Retina (tissue), 1 donor: ENCODE results near the gene PRDM16.

Source experiments
- DNase-seq: peaks from one replicate; pipeline ENCODE4 v3.0.0-alpha.2; 2016

PRDM16 gene

DNA sequence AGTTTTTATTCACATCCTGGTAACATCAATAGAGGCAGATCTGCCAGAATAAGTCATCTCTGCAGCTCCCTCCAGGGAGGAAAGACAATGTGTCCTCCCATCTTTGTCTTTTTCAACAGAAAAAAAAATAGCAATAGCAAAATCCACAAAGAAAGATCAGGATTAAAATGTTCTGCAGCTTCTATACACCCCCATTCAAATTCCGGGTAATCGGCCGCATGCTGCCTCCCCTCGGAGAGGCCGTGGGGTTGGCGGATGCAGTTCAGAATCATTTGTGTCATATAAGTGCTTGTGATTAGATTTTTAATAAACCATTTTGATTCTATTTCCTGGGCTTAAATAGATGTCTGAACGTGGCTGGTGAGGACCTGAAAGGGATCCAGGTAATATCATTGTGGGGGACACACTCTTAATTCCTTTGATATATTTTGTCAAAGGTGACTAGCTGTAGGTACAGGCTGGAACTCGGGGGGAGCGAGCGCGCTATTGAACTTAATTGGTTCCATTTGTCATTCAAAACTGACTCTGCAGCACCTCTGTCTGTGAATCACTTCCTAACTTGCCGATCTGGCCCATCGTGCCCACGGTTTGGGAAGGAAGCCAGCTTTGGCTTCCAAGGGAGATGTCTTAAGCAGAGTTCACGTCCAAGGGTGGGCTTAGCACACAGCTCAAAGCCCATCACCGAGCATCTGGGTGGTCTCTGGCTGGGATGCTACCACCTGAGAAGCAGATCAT, 299.9 kb downstream of the PRDM16 start:
- no peak for DNase-seq

DNA sequence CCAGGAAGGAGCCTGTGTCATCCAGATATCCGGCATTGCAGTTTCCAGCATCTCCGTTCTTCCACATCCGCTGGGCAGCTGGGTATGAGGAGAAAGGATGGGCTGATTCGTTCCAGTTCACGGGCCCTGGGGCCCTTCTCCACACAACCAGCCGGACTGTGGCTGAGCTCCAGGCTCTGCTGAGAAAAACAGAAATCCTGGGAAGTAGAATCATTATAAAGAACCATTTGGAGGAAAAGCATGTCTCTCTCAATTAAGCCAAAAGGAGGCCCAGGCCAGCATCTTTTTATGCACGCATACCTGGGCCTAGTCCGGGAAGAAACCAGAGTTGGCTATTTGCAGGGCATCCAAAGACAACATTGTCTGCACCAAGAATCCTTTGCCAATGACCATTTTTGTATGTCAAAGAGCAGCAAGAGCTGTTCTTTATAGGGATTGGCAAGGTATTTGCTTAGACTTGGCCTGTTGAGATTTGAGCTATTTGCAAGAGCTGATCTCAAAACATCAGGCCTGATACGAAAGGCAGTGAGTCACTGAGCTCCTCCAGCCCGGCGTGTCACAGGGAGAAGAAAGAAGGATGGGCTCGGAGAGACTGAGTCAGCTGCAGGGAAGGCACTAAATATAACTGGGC, 300.6 kb downstream of the PRDM16 start:
- DNase-seq = no peak

DNA sequence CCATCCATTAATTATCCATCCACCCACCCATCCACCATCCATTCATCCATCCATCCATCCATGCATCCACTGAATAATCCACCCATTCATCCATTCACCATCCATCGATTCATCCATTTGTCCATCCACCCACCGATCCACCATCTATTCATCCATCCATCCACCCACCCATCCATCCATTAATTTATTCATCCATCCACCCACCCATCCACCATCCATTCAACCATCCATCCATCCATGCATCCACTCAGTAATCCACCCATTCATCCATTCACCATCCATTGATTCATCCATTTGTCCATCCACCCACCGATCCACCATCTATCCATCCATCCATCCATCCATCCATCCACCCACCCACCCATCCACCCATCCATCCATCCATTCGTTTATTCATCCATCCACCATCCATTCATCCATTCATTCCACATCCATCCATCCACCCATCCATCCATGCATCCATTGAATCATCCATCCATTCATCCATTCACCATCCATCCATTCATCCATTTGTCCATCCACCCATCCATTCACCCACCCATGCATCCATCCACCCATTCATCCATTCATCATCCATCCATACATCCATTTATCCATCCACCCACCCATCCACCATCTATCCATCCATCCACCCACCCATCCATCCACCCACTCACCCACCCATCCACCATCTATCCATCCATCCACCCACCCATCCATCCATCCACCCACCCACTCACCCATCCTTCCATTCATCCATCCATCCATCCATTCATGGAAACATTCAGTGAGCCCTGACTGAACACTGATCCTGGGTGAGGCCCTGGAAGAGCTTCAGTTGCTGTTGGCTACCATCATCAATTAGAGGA, 302.1 kb downstream of the PRDM16 start:
- no peak for DNase-seq

- no peak for DNase-seq
These were observed 303.3 kb downstream of the PRDM16 start for GRCh38 chr1:3372317-3372716.

- no peak for DNase-seq
These were observed 304.2 kb downstream of the PRDM16 start for GRCh38 chr1:3373175-3373574.

DNA sequence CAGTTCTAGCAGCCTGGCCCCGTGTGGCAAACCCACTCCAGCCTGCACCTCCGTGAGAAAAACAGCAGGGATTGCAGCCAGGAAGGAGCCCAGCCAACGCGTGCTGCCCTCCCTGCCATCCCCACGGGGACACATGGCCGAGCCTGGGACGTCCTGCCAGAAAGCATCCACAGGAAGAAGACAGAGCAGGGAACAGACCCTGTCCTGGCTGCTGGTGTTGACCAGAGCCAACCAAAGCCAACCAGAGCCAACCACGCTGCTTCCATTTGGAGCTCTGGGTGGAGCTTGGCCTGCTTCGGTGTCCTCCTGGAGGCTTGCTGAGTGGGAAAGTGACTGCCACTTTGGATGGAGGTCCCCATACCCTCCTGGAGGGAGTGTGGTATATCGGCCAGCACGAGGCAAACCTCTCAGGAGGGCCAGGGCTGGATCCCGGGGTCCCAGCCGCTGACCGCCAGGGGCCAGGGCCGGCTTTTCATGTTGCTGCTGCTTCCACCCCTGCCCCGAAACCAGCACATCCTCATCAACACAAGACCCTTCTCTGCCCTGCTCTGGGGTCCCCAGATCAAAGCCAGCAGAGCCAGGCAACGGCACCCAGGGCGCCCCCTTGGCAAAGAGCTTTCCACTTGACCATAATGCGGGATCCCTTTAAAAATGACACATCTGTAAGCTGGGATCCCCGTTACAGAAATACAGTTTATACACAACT, 304.9 kb downstream of the PRDM16 start:
- DNase-seq = no peak

GRCh38 chr1:3375245-3375644, 306.2 kb downstream of the PRDM16 start:
- DNase-seq = no peak

DNA sequence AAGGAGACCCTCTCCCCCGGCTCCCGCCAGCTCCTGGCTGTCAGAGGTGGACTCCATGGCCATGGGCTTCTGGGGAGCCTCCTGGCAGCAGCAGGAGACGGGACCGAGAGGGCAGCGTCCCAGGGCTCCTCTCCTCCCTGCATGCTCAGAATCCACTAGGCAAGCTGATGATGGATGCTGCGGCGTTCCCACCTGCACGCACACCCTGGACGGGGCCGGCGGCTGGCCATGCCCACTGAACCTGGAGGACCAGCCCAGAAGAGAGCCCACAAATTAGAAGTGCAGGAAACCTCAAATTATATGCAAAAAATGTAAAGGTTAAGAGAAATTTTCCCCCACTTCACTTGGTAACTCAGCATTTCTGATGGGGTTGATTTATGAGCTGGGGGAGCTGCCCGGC, 308.2 kb downstream of the PRDM16 start:
- DNase-seq = no peak

DNA sequence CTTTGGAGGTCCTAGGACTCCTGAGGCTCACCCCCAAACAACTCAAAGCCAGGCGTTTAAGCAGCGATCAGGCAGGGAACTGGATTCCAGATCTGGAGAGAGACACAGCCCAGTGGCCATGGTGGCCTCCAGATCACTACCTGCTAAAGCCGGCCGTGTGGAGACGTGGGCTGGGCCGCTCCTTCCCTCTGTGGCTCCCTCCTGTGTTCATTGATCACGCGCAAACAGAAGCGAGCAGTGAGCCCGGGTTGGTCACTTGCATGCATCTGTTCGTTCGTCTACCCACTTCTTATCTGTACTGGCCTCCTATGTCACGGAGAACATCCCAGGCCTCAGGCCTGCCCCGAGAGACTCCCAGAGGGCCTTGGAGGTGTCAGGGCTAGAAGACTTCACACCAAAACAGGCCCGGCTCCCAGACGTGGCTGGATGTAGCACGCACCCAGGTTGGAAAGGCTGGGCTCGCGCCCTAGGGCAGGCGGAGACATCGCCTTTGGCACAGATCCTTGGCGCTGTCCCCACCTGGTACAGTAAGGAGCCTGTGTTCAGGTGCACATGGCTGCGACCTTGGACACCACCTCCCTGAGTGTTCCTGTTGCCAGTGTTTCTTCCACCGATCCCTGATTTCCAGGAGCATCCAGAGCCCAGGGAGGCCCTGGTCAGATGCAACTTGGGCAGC, 308.7 kb downstream of the PRDM16 start:
- DNase-seq = no peak

DNA sequence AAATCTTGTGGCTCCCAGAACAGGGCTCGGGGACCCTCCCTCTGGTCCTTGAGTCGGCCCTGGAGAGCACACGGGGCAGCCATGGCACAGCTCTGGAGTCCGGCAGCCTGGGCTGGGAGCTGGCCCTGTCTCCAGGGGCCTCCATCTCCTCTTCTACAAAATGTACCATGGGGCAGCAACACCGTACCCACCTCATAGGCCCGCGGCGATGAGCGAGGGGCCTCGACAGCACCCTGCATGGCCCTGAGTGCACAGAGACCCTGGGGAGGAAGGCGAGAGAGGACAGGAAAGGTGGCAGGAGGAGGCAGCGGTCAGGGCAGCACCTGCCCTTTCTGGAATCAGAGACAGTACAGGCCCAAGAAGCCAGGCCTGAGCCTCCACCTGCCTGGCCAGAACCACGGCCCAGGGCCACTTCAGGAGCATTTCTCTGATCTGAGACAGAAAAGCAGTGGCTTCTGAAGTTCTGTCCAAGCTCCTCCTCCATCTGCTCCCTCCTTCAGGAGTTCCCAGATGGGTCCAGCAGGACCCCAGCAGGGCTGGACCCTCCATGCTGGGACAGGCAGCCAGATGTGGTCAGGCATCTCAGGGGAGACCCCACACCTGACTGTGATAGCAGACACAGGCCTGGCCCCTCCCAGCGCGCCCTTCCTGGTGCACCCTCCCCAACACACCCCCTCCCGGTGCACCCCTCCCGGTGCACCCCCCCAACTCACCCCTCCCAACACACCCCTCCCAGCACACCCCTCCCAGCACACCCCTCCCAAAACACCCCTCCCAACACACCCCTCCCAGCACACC, 309.6 kb downstream of the PRDM16 start:
- DNase-seq = no peak

DNA sequence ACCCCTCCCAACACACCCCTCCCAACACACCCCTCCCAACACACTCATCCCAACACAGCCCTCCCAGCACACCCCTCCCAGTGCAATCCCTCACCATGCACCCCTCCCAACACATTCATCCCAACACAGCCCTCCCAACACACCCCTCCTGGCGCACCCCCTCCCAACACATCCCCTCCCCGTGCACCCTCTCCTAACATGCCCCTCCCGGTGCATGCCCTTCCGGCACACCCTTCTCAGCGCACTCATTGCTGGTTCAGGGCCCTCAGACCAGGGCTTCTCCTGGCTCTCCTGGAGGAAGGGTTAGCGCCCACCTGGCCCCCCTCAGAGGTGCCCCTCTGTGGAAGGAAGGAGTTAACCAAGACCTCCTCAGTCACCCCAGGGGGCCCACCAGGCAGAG, 310.9 kb downstream of the PRDM16 start:
- DNase-seq = no peak

GRCh38 chr1:3380469-3380868, 311.5 kb downstream of the PRDM16 start:
- DNase-seq = no peak

DNA sequence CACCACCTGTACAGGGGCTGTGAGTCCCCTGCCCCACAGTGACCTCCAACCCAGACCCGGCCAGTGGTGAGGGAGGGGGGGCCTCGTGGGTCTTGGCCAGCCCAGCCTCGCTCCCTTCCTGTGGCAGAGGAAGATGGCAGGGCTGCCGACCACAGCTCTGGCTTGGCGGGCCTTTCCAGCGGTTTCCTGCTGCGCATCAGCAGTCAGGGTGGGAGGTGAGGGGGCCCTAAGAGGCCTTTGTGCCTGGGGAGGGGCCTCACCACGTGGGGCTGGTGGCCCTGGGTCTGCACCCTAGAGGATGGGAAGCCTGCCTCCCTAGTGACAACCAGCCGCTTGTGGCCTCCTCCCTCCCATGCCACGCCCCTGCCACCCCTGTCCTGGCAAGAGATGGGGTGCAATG, 312.9 kb downstream of the PRDM16 start:
- DNase-seq = no peak

DNA sequence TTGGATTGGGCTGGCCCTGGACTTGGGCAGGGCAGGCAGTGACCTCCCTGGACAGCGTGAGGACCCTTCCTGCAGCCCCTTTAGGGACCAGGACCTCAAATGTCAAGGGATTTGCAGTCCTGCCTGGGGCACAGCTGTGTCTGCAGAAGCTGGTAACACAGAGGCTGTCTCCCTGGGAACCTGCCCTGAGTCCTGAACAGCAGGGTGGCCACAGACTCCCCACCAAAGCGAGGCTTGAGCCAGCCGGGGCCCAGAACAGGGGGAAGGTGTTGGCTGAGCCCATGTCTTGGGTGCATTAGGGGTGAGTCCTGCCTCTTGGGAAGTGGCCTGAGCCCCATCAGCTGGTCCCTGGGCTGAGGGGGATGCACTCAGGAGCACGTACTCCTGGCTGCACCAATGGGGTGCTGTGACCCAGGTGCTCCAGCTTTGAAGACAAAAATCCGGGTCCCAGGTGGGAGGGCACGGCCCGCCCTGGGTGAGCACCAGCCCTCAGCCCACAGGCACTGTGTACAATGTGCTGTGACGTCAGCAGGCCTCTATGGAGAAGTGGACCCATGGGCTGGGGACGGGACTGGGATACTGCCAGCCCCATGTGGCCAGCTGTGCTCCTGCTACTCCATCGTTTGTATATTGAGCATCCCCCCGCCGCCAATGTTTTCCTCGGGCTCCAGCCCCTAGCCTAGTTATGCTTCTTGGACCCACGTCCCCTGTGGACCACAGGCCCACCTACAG, 313.5 kb downstream of the PRDM16 start:
- DNase-seq = no peak

DNA sequence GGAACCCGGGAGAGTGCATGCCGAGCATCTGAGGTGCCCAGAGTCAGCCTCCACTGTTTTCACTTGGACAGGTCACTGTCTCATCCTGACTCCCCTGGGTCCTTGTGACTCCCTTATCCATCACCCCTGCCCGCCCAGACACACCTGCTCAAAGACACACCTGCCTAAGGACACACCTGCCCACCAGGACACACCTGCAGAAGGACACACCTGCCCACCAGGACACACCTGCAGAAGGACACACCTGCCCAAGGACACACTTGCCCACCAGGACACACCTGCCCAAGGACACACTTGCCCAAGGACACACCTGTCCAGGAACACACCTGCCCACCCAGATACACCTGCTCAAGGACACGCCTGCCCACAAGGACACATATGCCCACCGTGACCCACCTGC, 314.7 kb downstream of the PRDM16 start:
- DNase-seq = no peak

DNA sequence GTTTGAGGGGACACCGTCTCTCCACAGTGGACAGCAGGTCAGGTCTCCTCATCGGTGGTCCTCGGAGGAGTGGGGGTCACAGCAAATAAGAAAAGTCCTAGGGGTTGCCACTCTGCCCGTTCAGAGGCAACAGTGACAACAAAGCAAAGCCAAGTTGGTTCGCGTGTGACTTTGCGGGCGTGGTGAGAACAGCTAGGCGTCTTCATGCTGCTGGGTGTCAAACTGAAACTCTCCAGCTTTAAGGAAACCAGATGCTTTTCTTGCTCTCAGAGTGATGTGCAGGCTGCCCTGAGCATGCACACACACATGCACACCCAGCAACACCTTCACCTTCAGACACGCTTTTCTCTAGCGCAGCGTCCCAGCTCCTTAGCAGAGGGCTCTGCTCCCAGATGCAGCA, 315.4 kb downstream of the PRDM16 start:
- no peak for DNase-seq

- DNase-seq = no peak
These were observed 317.4 kb downstream of the PRDM16 start for GRCh38 chr1:3386205-3387002.

DNA sequence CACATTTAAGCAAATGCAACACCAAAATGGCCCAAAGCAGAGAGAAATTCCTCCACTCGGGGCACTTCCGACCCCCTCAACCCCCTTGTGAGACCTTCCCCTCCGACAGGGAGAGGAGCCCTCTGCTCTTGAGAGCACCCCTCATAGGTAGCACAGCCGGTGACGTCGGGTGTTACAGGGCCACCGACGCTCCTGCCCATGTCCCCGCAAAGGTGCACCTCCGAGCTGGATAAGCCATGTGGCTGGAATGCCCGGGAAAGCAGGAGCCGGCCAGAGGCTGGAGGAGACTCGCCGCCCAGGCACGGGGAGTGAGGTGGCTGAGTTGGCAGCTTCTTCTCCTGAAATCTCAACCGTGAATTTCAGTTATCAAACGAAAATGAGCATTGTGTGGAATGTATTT, 318.4 kb downstream of the PRDM16 start:
- no peak for DNase-seq

DNA sequence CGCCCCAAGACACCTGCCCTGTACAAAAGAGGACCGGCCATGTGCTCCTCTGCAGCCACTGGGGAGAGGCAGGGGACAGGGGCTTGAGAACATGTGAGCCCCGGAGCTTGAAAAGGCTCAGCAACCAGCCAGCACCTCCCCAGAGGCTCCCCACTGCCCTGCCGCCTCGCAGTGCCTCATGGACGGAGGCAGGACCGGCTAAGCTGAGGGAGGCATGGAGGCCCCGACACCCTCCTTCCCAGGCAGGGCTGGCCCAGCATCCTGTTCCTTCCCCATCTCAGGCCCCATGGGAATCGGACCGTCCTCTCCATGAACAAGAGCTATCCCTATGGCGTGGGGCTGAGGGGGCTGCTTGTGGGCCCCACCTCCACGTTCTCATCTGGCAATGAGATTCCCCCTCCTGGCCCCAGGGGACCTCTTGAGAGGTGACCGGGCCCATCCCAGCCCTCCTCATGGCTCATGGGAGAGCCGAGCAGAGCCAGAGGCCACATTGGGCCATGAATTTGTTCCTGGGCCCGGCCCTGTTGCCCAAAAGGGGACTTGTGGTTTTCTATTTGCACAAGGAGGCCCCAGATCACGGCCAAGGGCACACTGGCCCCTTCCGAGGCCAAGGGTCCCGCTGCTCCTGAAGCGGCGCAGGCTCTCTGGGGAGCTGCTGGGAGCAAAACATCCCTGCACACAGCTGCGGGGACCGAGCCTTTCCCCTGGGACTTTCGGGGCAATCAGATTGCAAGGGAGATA, 320.3 kb downstream of the PRDM16 start:
- DNase-seq = no peak
